Fibroblast of villous mesenchyme (primary cell): ENCODE data around the gene BRF1. TPM values are rescaled to one million over a fixed set of nuclear protein-coding genes. Genes with fewer than 3 reads are reported as not detected.

ENCODE experiments used
- DNase-seq: peaks from one replicate; pipeline ENCODE4 v3.0.0-alpha.2; 2010; ENCODE audit warnings: low read depth
- H3K4me3 ChIP-seq: 2 replicates; pipeline ENCODE4 v1.5.1; 2011; ENCODE audit warnings: low read depth, mild to moderate bottlenecking, low read length
- total RNA-seq: library from RNA; depleted of rRNA; stranded (reverse); fragments of >200 nt; gene quantifications from 2 replicates; pipeline ENCODE4 v1.2.3, GENCODE V29; 2012
- TF ChIP-seq, protein P1 (sequence below): IDR thresholded peaks from 2 replicates; pipeline ENCODE4 v1.5.1; 2012; ENCODE audit warnings: low read depth, mild to moderate bottlenecking, low read length; ENCODE audit not compliant: insufficient read depth

Gene BRF1
- total RNA-seq, 1 donor = 32.8 TPM

DNA sequence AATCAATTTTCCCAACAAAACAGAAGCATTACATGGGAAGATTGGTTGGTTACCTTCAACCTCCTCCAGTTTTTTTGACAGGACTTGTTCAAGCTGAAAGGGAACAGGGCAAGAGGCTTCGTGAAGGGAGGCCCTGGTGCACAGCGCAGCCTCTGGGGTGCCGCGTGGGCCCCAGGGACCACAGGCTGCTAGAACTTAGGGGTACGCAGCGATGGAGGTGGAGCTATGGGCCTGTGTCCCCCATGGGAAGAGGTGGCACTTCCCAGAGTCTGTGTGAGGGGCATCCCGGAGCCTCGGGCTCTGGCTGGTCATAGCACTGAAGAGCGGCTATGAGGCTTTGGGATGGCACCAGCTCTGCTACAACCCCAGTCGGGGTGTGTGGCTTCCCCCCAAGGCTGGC lies 74.6 kb downstream of the BRF1 start:
- no peak for DNase-seq

DNA sequence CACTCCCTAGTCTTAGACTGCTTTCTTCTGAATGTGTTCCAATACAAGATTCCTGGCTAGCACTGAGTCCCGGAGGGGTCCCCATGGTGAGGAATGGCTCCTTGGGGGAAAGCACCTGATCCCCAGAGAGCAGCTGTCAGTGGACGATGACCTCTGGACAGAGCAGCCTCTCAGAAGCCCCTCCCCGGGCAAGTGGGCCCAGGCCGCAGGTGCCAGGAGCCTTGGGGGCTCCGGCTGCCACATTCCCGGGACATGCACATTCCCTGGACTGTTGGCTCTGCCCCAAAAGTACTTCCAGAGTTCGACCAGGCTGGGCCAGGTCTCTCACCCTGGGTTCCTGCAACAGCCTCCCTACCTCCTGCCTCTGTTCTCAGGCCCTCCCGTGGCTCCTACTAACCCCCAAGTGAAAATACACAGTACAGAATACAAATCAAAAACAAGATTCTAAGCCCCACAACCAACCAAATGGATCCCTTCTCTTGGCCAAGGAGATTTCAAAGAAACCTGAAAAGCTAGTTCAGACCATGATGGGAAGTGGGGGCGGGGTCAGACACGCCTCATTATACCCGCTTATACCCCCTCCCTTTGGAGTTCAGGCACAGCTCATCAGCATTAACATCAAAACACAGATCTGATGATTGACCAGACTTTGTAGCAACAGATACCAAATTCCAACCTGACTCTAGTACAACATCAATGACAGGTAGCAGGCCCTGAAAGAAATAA lies 75.8 kb downstream of the BRF1 start:
- TF ChIP-seq, protein P1, sequence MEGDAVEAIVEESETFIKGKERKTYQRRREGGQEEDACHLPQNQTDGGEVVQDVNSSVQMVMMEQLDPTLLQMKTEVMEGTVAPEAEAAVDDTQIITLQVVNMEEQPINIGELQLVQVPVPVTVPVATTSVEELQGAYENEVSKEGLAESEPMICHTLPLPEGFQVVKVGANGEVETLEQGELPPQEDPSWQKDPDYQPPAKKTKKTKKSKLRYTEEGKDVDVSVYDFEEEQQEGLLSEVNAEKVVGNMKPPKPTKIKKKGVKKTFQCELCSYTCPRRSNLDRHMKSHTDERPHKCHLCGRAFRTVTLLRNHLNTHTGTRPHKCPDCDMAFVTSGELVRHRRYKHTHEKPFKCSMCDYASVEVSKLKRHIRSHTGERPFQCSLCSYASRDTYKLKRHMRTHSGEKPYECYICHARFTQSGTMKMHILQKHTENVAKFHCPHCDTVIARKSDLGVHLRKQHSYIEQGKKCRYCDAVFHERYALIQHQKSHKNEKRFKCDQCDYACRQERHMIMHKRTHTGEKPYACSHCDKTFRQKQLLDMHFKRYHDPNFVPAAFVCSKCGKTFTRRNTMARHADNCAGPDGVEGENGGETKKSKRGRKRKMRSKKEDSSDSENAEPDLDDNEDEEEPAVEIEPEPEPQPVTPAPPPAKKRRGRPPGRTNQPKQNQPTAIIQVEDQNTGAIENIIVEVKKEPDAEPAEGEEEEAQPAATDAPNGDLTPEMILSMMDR = no peak

More for the DNA sequence above, 74.6 kb downstream of the BRF1 start:
- TF ChIP-seq, protein P1 = no peak
- no peak overlapping the region for H3K4me3 ChIP-seq

DNA sequence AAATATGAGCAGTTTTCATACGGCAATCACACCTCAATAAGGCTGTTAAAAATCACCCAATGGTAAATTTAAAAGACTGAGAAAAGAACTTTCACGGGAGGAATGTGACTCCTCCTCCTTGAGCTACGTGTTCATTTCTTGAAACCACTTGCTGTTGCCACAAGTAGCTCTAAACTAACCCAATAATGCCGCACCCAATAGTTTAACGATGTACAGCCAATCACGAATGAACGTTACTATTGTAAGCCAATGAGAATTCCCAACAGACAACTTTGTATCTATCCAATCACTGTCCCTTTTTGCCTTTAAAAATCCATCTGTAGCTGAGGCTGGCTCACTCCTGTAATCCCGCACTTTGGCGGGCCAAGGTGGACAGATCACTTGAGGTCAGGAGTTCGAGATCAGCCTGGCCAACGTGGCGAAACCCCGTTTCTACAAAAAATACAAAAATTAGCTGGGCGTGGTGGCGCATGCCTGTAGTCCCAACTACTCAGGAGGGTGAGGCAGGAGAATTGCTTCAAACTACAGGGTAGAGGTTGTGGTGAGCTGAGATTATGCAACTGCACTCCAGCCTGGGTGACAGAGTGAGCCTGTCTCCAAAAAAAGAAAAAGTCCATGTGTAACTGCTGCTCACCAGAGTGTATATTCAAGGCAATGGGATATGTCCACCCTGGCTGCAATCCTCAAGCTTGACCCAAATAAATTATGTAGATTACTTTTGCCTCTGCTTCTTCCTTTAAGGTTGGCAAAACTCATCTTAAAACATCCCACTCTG lies 76.8 kb downstream of the BRF1 start:
- TF ChIP-seq, protein P1 = no peak
- DNase-seq = no peak
- H3K4me3 ChIP-seq = no peak overlapping the region

More for the DNA sequence above, 75.8 kb downstream of the BRF1 start:
- DNase-seq = no peak
- no peak overlapping the region for H3K4me3 ChIP-seq

DNA sequence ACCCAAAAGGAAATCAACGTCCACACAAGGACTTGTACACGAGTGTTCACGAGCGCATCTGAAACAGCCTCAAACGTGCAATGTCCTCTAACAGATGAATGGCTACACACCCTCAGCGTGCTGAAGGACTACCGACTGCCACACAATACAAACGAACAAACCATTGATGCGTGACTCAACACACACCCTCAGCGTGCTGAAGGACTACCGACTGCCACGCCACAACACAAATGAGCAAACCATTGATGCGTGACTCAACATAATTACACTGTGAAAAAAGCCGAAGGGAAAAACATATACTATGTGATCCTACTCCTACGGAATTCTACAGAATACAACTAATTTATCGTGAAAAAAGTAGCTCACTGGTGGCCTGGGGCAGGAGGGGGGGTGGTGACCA lies 77.5 kb downstream of the BRF1 start:
- no peak overlapping the region for H3K4me3 ChIP-seq
- no peak for DNase-seq
- TF ChIP-seq, protein P1 = no peak

DNA sequence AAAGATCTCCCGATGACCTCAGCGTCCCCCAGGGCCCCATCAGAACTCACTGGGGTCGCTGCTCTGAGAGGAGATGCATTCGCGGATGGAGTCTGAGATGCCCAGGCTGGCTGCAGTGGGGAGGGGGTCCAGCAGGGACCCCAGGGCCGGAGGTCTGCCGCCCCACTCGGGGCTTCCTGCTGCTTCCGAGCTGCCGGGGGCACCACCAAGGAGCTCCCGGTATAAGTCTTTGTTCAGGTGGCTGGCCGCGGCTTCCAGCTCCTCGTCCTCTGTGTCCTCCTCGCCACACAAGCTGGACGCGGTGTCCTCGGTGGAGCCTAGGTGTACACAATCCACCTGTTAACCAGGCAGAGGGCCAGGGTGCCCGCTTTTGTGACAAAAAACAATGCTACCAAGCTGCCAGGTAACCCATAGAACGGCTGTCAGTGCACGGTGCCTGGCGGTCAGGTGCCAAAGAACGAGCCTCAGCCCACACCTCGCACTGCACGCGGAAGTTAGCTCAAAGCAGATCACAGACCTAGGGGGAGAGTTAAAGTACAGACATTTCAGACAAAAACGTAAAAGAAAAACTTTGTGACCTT lies 79.1 kb downstream of the BRF1 start:
- no peak for DNase-seq
- no peak overlapping the region for H3K4me3 ChIP-seq
- TF ChIP-seq, protein P1 = no peak

DNA sequence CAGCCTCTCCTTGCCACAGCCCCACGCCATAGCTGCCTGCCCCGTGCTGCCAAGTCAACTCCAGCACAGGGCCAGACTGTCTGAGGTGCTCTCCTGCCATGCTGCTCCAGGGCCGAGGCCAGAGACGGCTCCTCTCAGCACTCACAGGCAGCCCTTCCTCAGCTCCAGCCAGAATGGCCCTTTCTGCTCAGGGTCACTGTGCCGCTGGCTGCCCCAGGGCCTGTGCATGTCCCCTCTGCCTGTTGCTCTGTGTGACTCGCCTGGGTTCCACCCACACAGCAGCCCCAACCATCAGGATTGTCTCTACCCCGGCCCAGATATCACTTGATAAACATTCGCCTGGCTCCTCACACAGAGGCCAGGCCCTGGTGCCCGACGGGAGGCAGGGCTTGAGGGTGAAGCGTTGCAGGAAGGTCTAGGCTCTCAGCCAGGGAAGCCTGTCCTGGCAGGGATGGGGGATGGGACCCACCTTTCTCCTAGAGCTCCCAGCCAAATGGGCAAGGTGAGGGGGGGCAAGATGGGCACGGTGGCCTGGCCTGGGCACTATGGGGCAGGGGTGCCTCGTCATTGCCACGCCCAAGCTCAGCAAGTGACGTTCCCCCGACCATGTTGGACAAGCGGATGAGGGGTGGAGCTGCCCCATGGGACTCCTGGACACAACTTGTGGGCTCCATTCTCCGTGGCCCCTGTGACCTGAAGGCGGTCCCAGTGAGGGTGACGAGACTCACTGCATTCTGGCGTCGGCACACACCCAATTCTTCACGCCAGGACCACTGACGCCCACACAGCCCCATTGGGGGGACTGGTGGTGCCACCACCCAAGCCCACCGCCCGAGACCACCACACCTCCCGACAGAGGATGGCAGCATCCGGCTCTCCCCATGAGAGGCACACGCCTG lies 79.9 kb downstream of the BRF1 start:
- no peak overlapping the region for H3K4me3 ChIP-seq
- TF ChIP-seq, protein P1 = no peak
- DNase-seq = no peak
